Left ventricle myocardium inferior (tissue), 1 donor: ENCODE results near the gene PHF21A. TPM values are rescaled to one million over a fixed set of nuclear protein-coding genes. Genes with fewer than 3 reads are reported as not detected.

Experiments used
- DNase-seq: peaks from one replicate; pipeline ENCODE4 v3.0.0-alpha.2; 2020
- H3K27ac ChIP-seq: fragments of 200-600 bp; replicated peaks from 2 replicates; pipeline ENCODE4 v1.8.0; 2021
- H3K27me3 ChIP-seq: fragments of 200-600 bp; 2 replicates; pipeline ENCODE4 v1.8.0; 2021; ENCODE audit warnings: low read depth
- H3K36me3 ChIP-seq: fragments of 200-600 bp; 2 replicates; pipeline ENCODE4 v1.8.0; 2021
- H3K4me1 ChIP-seq: fragments of 200-600 bp; 2 replicates; pipeline ENCODE4 v1.8.0; 2021
- H3K4me3 ChIP-seq: fragments of 200-600 bp; 2 replicates; pipeline ENCODE4 v1.8.0; 2021; ENCODE audit warnings: mild to moderate bottlenecking, moderate library complexity
- H3K9me3 ChIP-seq: fragments of 200-600 bp; replicated peaks from 2 replicates; pipeline ENCODE4 v1.8.0; 2021
- intact Hi-C: fragments of 100-400 bp; cut with micrococcal nuclease; formaldehyde crosslinking; loops from one replicate; pipeline ENCODE4 v1.11.0; 2022
- total RNA-seq: library from RNA; stranded (reverse); fragmentation: NEBNext Ultra II Directional; extraction: Animal tissue kit (Norgen Biotek cat#: 25700); gene quantifications from one replicate; pipeline ENCODE4 v1.2.1, GENCODE V29; 2021
- TF ChIP-seq, protein P1 (sequence below): fragments of 200-600 bp; IDR thresholded peaks from 2 replicates; pipeline ENCODE4 v1.8.0; 2021; ENCODE audit warnings: antibody characterized with exemption, mild to moderate bottlenecking, borderline replicate concordance
- donor health status: DM: no; HTN: yes; CAD: no; lungs with severe emphysema.

PHF21A gene
- total RNA-seq, 1 donor from 2014 or later: 36.6 TPM

GRCh38 chr11:46066335-46066734 lies 54.9 kb downstream of the PHF21A start:
- H3K27me3 ChIP-seq: no peaks in the 10 kb centered on the region
- no peak for DNase-seq
- no peaks in the 10 kb centered on the region for H3K9me3 ChIP-seq
- H3K36me3 ChIP-seq: peaks cover 26% of the 10 kb centered on the region
- TF ChIP-seq, protein P1, sequence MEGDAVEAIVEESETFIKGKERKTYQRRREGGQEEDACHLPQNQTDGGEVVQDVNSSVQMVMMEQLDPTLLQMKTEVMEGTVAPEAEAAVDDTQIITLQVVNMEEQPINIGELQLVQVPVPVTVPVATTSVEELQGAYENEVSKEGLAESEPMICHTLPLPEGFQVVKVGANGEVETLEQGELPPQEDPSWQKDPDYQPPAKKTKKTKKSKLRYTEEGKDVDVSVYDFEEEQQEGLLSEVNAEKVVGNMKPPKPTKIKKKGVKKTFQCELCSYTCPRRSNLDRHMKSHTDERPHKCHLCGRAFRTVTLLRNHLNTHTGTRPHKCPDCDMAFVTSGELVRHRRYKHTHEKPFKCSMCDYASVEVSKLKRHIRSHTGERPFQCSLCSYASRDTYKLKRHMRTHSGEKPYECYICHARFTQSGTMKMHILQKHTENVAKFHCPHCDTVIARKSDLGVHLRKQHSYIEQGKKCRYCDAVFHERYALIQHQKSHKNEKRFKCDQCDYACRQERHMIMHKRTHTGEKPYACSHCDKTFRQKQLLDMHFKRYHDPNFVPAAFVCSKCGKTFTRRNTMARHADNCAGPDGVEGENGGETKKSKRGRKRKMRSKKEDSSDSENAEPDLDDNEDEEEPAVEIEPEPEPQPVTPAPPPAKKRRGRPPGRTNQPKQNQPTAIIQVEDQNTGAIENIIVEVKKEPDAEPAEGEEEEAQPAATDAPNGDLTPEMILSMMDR: no peak
- no peak overlapping the region for H3K4me3 ChIP-seq
- no peak overlapping the region for H3K27ac ChIP-seq
- H3K4me1 ChIP-seq: peaks cover 26% of the 10 kb centered on the region
- intact Hi-C loops: no loop called here

DNA sequence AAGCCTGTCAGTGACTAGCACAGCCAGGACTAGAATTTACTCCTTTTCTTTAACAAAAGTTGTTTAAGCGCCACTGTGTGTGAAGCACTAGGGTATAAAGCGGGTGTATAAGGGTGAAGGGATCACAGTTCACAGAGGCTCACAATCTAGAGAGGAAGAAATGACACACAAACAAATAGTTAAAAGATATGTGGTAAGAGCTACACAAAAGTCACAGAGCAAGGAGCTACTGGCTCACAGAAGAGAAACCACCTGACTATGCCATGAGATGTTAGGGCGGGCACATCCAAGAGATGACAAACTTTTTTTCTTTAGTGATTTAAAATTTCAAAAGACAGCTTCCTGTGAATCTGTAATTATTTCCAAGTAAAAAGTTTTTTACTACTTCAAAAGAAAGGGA lies 55.6 kb downstream of the PHF21A start:
- TF ChIP-seq, protein P1: no peak
- intact Hi-C loops: no loop called here
- Histone ChIP-seq H3K4me1 (peaks cover 20% of the 10 kb centered on the region), H3K36me3 (peaks cover 26% of the 10 kb centered on the region), H3K27ac (no peak overlapping the region), H3K9me3 (no peaks in the 10 kb centered on the region), H3K27me3 (no peaks in the 10 kb centered on the region), H3K4me3 (no peak overlapping the region)
- no peak for DNase-seq

- Histone ChIP-seq H3K4me1 (peaks cover 20% of the 10 kb centered on the region), H3K36me3 (peaks cover 18% of the 10 kb centered on the region), H3K9me3 (no peaks in the 10 kb centered on the region), H3K27ac (no peak overlapping the region), H3K4me3 (no peak overlapping the region), H3K27me3 (no peaks in the 10 kb centered on the region)
- TF ChIP-seq, protein P1: no peak
- intact Hi-C loops: no loop called here
- no peak for DNase-seq
Observed at GRCh38 chr11:46064221-46064620, 57.0 kb downstream of the PHF21A start.

GRCh38 chr11:46063138-46063537 lies 58.1 kb downstream of the PHF21A start:
- Histone ChIP-seq H3K4me3 (no peak overlapping the region), H3K27me3 (no peaks in the 10 kb centered on the region), H3K9me3 (no peaks in the 10 kb centered on the region), H3K4me1 (peaks cover 16% of the 10 kb centered on the region), H3K27ac (no peak overlapping the region), H3K36me3 (peaks cover 14% of the 10 kb centered on the region)
- intact Hi-C loops: no loop called here
- DNase-seq: no peak
- TF ChIP-seq, protein P1: no peak

DNA sequence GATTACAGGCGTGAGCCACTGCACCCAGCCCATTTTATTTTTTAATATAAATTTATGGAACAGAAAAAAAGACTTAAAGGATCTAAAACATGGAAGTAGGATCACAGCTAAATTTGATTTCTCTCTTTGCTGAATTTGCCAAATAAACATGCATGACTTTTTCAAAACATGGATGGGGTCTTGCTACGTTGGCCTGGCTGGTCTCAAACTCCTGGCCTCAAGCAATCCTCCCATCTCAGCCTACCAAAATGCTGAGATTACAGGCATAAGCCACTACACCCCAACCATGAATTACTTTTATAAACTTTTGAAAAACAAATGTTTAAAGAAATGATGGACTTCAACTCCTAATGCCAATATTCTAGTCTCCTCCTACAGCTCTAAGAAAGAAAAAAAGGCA lies 61.2 kb downstream of the PHF21A start:
- no peak for DNase-seq
- Histone ChIP-seq H3K36me3 (no peaks in the 10 kb centered on the region), H3K27ac (no peak overlapping the region), H3K4me3 (no peak overlapping the region), H3K27me3 (no peaks in the 10 kb centered on the region), H3K4me1 (peaks cover 10% of the 10 kb centered on the region), H3K9me3 (no peaks in the 10 kb centered on the region)
- intact Hi-C loops: no loop called here
- TF ChIP-seq, protein P1: no peak

DNA sequence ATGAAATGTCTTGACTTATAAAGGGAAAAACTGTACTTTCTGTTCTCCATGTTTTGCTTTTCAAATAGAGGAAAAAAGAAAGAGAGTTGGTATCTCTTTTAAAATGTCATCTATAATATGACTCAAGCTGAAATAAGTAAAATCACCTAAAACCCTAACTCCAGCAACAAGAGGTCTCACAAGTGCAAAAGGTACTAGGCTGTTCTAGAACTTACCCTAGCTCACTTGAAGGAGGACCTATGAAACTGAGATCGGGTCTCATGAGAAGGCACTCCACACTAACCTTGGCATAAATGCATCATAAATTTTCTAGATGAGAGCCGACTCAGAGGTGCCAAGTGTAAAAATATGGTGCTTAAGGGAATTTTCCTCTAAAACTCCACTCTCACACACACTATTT lies 63.8 kb downstream of the PHF21A start:
- Histone ChIP-seq H3K27me3 (no peaks in the 10 kb centered on the region), H3K4me3 (no peak overlapping the region), H3K4me1 (no peaks in the 10 kb centered on the region), H3K27ac (no peak overlapping the region), H3K9me3 (no peaks in the 10 kb centered on the region), H3K36me3 (no peaks in the 10 kb centered on the region)
- intact Hi-C loops: no loop called here
- DNase-seq: no peak
- TF ChIP-seq, protein P1: no peak
